HG03103 (cell line): ENCODE data around the gene CCDC57.
"Not testable (repeated sequence)": the region's sequence is repeated elsewhere in the genome, so short reads cannot be mapped to it uniquely, and the experiment has no call there.

Source experiments
- ATAC-seq: cut with Tn5 transposase; IDR thresholded peaks from one replicate; pipeline ENCODE4 v1.9.1; 2021; ENCODE audit warnings: low read depth; ENCODE audit not compliant: unreplicated experiment

CCDC57 gene

GRCh38 chr17:82156284-82156925, 56.2 kb downstream of the CCDC57 start:
- ATAC-seq, result no peak

- no peak for ATAC-seq
These were observed 57.0 kb downstream of the CCDC57 start for GRCh38 chr17:82155606-82156005.

- no peak for ATAC-seq
These were observed 57.7 kb downstream of the CCDC57 start for GRCh38 chr17:82154881-82155331.

DNA sequence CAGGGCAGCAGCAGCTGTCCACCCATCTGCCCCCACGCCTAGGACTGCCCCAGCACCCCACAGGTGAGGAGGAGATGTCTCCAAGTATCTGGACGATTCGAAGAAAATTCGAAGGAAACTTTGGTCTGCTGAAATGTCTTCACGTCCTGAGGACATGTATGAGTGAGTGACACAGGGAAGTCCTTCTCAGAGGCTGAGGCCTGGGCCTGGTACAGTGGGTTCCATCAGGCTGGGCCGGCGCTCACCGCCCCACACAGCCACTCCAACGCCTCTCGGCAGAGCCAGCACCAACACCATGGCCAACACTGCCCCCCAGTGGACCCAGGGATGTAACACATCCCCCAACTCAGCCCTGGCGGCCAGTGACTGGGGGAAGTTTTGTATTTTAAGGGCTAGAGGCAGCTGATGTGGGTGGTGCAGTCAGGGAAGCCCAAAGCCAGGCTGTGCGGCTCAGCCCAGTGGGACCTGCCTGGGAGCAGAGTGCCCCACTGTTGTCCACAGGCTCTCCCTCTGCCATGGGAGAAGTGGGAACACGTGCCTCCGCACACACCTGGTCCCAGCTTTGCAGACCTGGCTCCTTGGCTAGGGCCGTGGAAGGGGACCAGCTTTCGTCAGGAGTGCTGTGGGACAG, 58.8 kb downstream of the CCDC57 start:
- ATAC-seq, result no peak

DNA sequence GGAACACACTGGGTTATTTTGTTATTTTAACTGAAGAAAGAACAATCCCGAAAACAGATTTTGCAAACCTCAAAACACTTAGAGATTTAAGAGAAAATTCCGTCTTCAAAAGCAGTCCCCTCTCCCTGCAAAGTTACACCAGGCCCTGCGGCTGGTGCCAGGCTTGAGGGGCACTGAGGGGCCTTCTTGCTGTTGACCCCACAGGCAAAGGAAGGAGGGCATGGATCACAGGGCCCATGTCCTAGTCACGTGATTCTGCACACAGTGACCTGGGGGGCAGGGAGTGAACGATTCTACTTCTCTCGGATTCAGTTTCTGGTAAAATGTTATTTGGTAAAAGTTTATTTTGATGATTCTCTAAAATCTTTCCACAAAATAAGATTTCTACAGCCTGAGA, 59.3 kb downstream of the CCDC57 start:
- ATAC-seq, result no peak

- ATAC-seq, result no peak
These were observed 59.9 kb downstream of the CCDC57 start for GRCh38 chr17:82152556-82153294.

- ATAC-seq, result no peak
These were observed 60.5 kb downstream of the CCDC57 start for GRCh38 chr17:82152114-82152513.

- ATAC-seq, result no peak
These were observed 61.3 kb downstream of the CCDC57 start for GRCh38 chr17:82151106-82151957.

DNA sequence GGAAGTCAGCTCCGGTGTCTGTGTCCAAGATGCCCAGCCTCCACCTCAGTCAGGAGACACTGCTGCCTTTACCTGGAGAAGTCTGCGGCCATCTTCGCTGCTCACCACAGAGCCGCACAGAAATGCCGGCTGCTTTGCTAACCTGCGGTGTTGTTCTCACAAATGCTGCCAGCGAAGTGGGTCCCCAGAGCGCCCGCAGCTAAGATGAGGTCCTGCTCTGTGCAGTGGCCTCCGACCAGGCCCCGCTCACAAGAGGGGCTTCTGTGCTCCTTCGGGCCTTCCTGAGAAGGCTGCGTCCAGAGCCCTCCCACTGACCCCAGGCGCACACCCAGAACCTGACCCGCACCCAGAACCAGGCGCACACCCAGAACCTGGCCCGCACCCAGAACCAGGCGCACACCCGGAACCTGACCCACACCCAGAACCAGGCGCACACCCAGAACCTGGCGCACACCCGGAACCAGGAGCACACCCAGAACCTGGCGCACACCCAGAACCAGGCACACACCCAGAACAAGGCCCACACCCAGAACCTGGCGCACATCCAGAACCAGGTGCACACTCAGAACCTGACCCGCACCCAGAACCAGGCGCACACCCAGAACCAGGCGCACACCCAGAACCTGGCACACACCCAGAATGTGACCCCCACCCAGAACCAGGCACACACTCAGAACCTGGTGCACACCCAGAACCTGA, 63.1 kb downstream of the CCDC57 start:
- ATAC-seq, result no peak

DNA sequence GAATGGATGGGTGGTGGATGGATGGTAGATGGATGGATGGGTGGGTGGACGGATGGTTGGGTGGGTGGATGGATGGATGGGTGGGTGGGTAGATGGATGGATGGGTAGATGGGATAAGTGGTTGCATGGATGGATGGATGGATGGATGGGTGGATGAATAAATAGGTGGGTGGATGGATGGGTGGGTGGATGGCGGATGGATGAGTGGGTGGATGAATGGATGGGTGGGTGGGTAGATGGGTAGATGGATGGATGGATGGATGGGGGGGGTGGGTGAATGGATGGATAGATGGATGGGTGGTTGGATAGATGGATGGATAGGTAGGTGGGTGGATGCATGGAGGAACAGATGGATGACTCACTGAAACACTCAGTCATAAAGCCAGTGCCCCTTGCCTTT, 63.6 kb downstream of the CCDC57 start:
- ATAC-seq, result no peak

DNA sequence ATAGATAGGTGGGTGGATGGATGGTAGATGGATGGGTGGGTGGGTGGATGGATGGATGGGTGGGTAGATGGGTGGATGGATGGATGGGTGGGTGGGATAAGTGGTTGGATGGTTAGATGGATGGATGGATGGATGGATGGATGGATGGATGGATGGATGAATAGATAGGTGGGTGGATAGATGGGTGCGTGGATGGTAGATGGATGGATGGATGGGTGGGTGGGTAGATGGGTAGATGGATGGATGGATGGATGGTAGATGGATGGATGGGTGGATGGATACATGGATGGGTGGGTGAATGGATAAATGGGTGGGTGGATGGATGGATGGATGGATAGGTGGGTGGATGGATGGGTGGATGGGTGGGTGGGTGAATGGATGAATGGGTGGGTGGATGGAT, 64.6 kb downstream of the CCDC57 start:
- ATAC-seq, result no peak

DNA sequence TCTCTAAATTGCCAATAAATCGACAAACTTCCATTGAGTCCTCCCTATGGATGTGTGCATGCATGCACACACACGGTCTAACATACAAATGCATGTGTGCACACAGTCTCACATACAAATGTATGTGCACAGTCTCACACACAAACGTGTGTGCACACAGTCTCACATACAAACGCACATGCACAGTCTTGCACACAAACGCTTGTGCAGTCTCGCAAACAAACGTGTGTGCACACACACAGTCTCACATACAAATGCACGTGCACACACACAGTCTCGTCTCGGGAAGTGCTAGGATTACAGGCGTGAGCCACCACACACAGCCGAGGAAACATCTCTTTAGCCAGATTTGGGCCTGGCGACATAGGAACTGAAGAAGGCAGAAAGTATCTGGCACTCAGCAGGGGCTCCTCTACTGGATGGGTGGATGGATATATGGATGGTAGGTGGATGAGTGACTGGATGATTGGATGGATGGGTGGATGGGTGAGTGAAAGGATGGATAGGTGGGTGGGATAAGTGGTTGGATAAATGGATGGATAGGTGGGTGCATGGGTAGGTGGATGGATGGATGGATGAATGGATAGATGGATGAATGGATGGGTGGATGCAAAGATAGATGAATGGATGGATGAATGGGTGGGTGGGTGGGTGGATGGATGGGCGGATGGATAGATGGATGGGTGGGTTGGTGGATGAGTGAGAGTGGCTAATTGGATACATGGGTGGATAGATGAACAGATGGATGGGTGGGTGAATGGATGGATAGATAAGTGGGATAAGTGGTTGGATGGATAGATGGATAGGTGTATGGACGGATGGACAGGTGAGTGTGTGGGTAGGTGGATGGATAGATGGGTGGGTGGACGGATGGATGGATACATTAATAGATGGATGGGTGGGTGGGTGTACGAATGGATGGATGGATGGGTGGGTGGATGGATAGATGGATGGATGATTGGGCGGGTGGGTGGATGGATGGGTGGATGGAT, 65.7 kb downstream of the CCDC57 start:
- ATAC-seq, result no peak

DNA sequence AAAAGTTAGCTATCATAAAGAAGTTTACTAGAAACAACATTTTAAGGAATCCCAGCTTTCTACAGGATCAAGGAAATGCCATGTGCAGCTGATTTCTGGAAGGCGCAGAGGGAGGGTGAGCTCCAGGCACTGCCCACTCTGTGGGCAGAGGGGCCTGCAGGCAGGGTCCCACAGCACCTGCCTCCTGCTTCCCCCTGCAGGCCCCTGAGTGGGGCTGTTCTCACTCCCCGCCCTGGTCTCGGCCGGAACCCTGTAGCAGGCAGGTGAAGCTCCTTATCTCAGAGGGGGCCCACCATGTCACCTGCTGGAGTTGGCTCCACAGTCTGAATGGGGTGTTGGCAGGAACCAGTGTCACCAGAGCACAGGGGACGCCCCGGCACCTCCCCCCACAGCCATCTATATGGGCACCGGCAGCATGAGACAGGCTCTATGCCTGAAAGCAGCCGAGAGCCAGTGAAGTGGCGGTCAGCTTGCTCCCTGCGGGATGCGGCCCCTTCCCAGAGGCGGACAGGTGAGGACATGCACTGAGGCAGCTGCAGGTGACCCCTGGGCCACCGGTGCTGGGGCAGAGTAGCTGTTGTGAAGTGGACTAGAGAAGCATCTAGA, 67.0 kb downstream of the CCDC57 start:
- ATAC-seq, result no peak

GRCh38 chr17:82143333-82143732, 69.3 kb downstream of the CCDC57 start:
- ATAC-seq, result no peak

- ATAC-seq, result not testable (repeated sequence)
These were observed 72.7 kb downstream of the CCDC57 start for GRCh38 chr17:82139961-82140360.

DNA sequence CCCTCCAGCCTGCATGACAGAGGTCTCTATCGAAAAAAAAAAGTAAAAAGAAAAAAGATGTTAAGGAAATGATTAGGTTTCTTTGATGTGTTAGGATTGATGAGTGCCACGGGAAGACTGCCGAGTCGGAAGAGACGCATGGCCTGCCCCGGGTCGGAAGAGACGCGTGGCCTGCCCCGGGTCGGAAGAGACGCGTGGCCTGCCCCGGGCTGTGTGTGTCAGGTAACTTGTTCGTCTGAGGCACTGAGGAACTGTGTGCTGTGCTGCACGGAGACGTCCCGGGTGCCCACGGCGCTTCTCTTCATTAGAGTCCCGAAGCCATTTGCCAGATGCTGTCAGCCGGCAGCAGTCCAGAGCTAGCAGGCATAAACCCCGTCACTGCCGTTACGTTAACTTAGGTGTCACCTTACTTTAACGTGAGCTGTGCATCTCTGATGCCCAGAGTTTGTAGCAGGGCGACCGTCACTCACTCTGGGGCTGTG, 74.1 kb downstream of the CCDC57 start:
- no peak for ATAC-seq

- no peak for ATAC-seq
These were observed 78.5 kb downstream of the CCDC57 start for GRCh38 chr17:82134101-82134500.

DNA sequence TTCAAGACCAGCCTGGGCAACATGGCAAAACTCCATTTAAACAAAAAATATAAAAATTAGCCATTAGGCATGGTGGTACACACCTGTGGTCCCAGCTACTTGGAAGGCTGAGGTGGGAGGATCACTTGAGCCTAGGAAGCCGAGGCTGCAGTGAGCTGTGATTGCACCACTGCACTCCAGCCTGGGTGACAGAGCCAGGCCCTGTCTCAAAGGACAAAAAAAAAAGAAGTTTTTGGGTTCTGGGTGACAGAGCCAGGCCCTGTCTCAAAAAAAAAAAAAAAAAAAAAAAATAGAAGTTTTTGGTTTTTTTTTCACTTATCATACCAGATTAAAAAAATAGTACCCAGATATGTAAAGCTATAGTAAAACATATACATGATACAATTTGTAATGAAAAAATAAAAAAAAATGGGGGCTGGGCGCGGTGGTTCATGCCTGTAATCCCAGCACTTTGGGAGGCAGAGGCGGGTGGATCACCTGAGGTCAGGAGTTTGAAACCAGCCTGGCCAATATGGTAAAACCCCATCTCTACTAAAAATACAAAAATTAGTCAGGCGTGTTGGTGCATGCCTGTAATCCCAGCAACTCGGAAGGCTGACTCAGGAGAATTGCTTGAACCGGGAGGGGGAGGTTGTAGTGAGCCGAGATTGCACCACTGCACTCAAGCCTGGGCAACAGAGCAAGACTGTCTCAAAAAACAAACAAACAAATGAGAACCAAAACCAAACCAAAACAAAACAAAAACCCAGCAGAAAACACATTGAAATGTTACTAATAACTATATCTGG, 79.3 kb downstream of the CCDC57 start:
- not testable (repeated sequence) for ATAC-seq
